Ishikawa (cell line): ENCODE data around the gene CACNG4.

Source experiments
- CEBPB ChIP-seq: IDR thresholded peaks from 2 replicates; pipeline ENCODE4 v1.6.1; 2012
- CREB1 ChIP-seq: IDR thresholded peaks from 2 replicates; pipeline ENCODE4 v1.6.1; 2012; ENCODE audit warnings: low read depth
- EGR1 ChIP-seq: IDR thresholded peaks from 2 replicates; pipeline ENCODE4 v1.6.1; 2012
- EP300 ChIP-seq: IDR thresholded peaks from 2 replicates; pipeline ENCODE4 v1.6.1; 2012; ENCODE audit warnings: borderline replicate concordance
- FOXM1 ChIP-seq: IDR thresholded peaks from 2 replicates; pipeline ENCODE4 v1.6.1; 2012; ENCODE audit warnings: low read depth, borderline replicate concordance
- NFIC ChIP-seq: IDR thresholded peaks from 2 replicates; pipeline ENCODE4 v1.6.1; 2012
- RAD21 ChIP-seq: IDR thresholded peaks from 2 replicates; pipeline ENCODE4 v1.6.1; 2012; ENCODE audit warnings: low read depth
- TAF1 ChIP-seq: IDR thresholded peaks from 2 replicates; pipeline ENCODE4 v1.6.1; 2012; ENCODE audit warnings: low read depth, mild to moderate bottlenecking
- TCF12 ChIP-seq: IDR thresholded peaks from 2 replicates; pipeline ENCODE4 v1.6.1; 2012; ENCODE audit warnings: low read depth
- TEAD4 ChIP-seq: IDR thresholded peaks from 2 replicates; pipeline ENCODE4 v1.6.1; 2012
- YY1 ChIP-seq: IDR thresholded peaks from 2 replicates; pipeline ENCODE4 v1.6.1; 2012; ENCODE audit warnings: low read depth
- ZBTB7A ChIP-seq: IDR thresholded peaks from 2 replicates; pipeline ENCODE4 v1.6.1; 2012; ENCODE audit warnings: low read depth
- TF ChIP-seq, protein P1 (sequence below): IDR thresholded peaks from 2 replicates; pipeline ENCODE4 v1.6.1; 2012
- TF ChIP-seq, protein P2 (sequence below): IDR thresholded peaks from 2 replicates; pipeline ENCODE4 v1.6.1; 2012
- TF ChIP-seq, protein P3 (sequence below): IDR thresholded peaks from 2 replicates; pipeline ENCODE4 v1.6.1; 2012; ENCODE audit warnings: low read depth, mild to moderate bottlenecking

The CACNG4 gene

DNA sequence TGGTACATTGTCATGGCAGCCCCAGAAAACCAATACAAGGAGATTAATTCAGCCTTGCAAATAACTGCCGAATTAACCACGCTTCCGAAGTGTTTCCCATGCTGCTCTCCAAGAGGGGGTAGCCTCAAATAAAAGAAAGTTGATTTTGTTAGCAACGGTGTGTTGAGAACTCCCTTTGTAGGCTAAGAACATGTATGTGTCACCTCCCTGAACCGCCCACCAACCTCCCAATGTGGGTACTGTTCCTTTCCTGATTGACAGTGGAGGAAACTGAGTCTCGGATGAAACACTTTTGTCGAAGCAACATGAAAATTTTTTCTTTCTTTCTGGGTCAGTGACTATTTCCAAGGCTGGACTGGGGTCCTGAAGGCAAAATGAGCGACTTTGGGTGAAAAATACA is 25.1 kb downstream of the CACNG4 start:
- TF ChIP-seq NFIC (no peak), EGR1 (no peak), ZBTB7A (no peak)
- TF ChIP-seq, protein P1, sequence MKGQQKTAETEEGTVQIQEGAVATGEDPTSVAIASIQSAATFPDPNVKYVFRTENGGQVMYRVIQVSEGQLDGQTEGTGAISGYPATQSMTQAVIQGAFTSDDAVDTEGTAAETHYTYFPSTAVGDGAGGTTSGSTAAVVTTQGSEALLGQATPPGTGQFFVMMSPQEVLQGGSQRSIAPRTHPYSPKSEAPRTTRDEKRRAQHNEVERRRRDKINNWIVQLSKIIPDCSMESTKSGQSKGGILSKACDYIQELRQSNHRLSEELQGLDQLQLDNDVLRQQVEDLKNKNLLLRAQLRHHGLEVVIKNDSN = no peak

DNA sequence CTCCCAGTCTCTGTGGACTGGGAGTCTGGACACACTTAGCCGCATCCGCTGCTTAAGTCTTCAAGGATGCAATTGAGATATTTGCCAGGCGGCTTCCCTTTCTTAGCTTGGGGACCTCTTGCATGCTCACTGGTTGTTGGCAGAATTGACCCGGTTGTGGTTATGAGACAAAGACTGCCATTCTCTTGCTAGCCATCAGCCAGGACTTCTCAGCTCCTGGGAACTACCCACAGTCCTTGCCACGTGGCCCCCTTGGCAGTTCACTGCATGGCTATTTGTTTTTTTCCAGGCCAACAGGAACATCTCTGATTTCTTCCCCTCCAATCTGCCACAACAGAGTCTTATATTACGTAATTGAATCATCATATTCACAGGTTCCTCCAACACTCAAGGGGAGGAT is 25.5 kb downstream of the CACNG4 start:
- no peak for TF ChIP-seq TAF1
- no peak for TF ChIP-seq EP300

DNA sequence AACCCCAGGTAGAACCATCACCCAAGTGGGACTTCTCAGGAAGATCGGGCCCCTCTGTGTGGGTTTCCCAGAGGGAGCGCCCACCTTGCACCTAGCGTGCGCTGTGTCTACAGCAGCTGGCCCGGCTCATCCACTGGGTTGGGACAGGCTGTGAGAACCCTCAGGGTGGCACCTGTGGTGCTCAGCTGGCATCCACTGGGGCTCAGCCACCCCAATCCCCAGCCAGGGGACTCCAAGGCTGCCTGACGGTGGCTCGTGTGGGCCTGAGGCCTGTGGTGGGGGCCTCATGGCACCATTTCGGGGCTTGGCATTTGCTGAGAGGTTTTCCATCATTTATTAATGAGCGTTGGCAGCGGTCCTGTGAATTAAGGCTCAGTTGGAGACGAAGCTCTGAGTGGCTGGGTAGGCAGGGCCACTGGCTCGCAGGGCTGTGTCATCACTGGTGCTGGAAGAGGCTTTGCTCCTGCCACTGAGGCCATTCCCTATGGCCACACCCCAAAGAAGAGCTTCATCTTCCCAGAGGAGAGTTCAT is 28.5 kb downstream of the CACNG4 start:
- TF ChIP-seq NFIC (no peak), RAD21 (no peak), CREB1 (no peak), TEAD4 (no peak), YY1 (no peak), CEBPB (no peak), EP300 (no peak), EGR1 (no peak), FOXM1 (no peak), TCF12 (no peak), TAF1 (no peak), ZBTB7A (no peak)
- TF ChIP-seq, protein P1 = no peak
- TF ChIP-seq, protein P2, sequence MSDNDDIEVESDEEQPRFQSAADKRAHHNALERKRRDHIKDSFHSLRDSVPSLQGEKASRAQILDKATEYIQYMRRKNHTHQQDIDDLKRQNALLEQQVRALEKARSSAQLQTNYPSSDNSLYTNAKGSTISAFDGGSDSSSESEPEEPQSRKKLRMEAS = no peak
- TF ChIP-seq, protein P3, sequence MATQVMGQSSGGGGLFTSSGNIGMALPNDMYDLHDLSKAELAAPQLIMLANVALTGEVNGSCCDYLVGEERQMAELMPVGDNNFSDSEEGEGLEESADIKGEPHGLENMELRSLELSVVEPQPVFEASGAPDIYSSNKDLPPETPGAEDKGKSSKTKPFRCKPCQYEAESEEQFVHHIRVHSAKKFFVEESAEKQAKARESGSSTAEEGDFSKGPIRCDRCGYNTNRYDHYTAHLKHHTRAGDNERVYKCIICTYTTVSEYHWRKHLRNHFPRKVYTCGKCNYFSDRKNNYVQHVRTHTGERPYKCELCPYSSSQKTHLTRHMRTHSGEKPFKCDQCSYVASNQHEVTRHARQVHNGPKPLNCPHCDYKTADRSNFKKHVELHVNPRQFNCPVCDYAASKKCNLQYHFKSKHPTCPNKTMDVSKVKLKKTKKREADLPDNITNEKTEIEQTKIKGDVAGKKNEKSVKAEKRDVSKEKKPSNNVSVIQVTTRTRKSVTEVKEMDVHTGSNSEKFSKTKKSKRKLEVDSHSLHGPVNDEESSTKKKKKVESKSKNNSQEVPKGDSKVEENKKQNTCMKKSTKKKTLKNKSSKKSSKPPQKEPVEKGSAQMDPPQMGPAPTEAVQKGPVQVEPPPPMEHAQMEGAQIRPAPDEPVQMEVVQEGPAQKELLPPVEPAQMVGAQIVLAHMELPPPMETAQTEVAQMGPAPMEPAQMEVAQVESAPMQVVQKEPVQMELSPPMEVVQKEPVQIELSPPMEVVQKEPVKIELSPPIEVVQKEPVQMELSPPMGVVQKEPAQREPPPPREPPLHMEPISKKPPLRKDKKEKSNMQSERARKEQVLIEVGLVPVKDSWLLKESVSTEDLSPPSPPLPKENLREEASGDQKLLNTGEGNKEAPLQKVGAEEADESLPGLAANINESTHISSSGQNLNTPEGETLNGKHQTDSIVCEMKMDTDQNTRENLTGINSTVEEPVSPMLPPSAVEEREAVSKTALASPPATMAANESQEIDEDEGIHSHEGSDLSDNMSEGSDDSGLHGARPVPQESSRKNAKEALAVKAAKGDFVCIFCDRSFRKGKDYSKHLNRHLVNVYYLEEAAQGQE = no peak

DNA sequence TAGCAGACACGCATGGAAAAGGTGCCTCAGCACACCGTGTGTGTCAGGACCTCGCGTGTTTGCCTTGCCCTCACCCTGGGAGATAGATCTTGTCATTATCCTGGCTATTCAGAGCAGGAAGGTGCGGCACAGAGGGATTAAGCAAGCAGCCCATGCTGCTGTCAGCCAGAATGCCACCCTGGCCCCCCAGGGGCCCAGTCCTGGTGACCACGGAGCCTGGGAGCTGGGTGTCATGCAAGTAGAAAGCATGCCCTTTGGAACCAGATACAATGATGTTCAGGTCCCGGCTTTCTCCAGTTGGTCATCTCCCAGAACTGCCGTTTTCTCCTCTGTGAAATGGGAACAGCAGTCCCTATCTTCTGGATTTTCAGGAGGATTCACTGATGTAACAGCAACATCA is 29.9 kb downstream of the CACNG4 start:
- no peak for TF ChIP-seq CEBPB
- no peak for TF ChIP-seq YY1
- no peak for TF ChIP-seq ZBTB7A
- no peak for TF ChIP-seq RAD21
- no peak for TF ChIP-seq TCF12
- TF ChIP-seq TAF1 = no peak
- TF ChIP-seq EP300 = no peak
- TF ChIP-seq TEAD4 = no peak
- TF ChIP-seq NFIC = no peak
- TF ChIP-seq, protein P3 = no peak
- TF ChIP-seq CREB1 = no peak
- TF ChIP-seq, protein P2 = no peak
- TF ChIP-seq, protein P1 = no peak
- TF ChIP-seq EGR1 = no peak
- TF ChIP-seq FOXM1 = no peak

DNA sequence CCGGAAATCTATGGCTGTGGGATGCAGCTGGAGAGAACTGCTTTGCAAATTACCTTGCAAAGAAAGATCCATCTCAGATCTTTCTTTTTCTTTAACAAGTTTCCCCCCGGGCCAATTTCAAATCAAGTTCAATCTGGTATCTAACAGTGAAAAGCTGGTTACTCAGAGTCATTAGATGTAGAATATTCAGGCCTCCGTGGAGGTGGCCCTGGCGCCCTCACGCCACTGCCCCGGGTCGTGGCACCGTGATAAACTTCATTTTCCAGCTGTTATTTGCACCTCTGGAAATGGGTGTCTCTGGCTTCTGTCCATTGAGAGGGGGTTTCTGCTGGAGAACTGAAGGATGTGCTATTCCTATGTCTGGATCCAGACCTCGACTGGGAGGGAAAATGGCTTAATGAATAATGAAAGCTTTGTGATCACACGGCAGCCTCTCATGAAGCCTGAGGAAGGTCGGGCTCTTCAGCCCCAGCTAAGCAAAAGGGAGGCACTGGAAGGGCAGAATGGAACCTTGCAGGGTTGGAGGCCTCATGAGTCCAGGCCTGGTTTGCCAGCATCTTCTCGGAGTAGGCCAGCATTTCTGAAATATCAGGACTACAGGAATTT is 30.5 kb downstream of the CACNG4 start:
- TF ChIP-seq TEAD4 (no peak), EP300 (no peak), TAF1 (no peak), RAD21 (no peak), ZBTB7A (no peak), CREB1 (no peak), CEBPB (no peak), EGR1 (no peak), TCF12 (no peak)
- TF ChIP-seq, protein P2 = no peak
